HL-60 (cell line): Measurements from ENCODE around the gene PITPNM3.
"Not testable (repeated sequence)": the region's sequence is repeated elsewhere in the genome, so short reads cannot be mapped to it uniquely, and the experiment has no call there.

Experiments used
- DNase-seq, 2 experiments: peaks; one replicate each; pipeline ENCODE4 v3.0.0-alpha.2; 2010 to 2020; ENCODE audit warnings: low read depth in 1 of 2, low spot score in 1 of 2
- H3K27ac ChIP-seq: fragments of 250-450 bp; sonication (Bioruptor Pico); replicated peaks from 2 replicates; pipeline ENCODE4 v1.5.1; 2020; ENCODE audit warnings: mild to moderate bottlenecking, moderate library complexity
- H3K27me3 ChIP-seq: fragments of 250-450 bp; sonication (Bioruptor Pico); 2 replicates; pipeline ENCODE4 v1.5.1; 2021; ENCODE audit warnings: mild to moderate bottlenecking, moderate library complexity; ENCODE audit not compliant: insufficient read depth, poor library complexity, severe bottlenecking
- H3K4me3 ChIP-seq: replicated peaks from 2 replicates; pipeline ENCODE4 v1.5.1; 2011; ENCODE audit warnings: mild to moderate bottlenecking, control low read depth, low read length; ENCODE audit not compliant: insufficient read depth
- CTCF ChIP-seq: IDR thresholded peaks from one replicate; pipeline ENCODE4 v1.5.1; 2011; ENCODE audit warnings: low read length, control low read depth, inconsistent platforms; ENCODE audit not compliant: insufficient read depth
- GABPA ChIP-seq: IDR thresholded peaks from 2 replicates; pipeline ENCODE4 v1.6.1; 2012; ENCODE audit warnings: low read depth
- POLR2AphosphoS5 ChIP-seq: IDR thresholded peaks from 2 replicates; pipeline ENCODE4 v1.6.1; 2012; ENCODE audit warnings: low read depth
- REST ChIP-seq: IDR thresholded peaks from 2 replicates; pipeline ENCODE4 v1.6.1; 2012; ENCODE audit warnings: low read depth; ENCODE audit not compliant: insufficient replicate concordance
- SPI1 ChIP-seq: IDR thresholded peaks from 2 replicates; pipeline ENCODE4 v1.6.1; 2012; ENCODE audit warnings: low read depth, mild to moderate bottlenecking, borderline replicate concordance

The PITPNM3 gene

GRCh38 chr17:6485646-6486412, 70.5 kb downstream of the PITPNM3 start:
- H3K27ac ChIP-seq, result no peak overlapping the region
- no peak for TF ChIP-seq REST
- TF ChIP-seq POLR2AphosphoS5, result no peak
- H3K4me3 ChIP-seq, result no peak overlapping the region
- DNase-seq, result no peak
- no peaks in the 10 kb centered on the region for H3K27me3 ChIP-seq

- no peak overlapping the region for H3K4me3 ChIP-seq
- no peak for TF ChIP-seq SPI1
- no peak for TF ChIP-seq REST
- TF ChIP-seq GABPA, result no peak
- TF ChIP-seq CTCF, result no peak
- no peak for TF ChIP-seq POLR2AphosphoS5
- H3K27ac ChIP-seq, result no peak overlapping the region
- H3K27me3 ChIP-seq, result no peaks in the 10 kb centered on the region
- no peak for DNase-seq
Observed at GRCh38 chr17:6483507-6483906, 72.8 kb downstream of the PITPNM3 start.

- DNase-seq, H3K4me3 ChIP-seq: not testable (repeated sequence)
Observed at GRCh38 chr17:6482796-6483195, 73.6 kb downstream of the PITPNM3 start.

GRCh38 chr17:6482105-6482455, 74.3 kb downstream of the PITPNM3 start:
- TF ChIP-seq CTCF (no peak), REST (no peak), POLR2AphosphoS5 (no peak), SPI1 (no peak), GABPA (no peak)
- DNase-seq, result no peak
- Histone ChIP-seq H3K4me3 (no peak overlapping the region), H3K27me3 (no peaks in the 10 kb centered on the region), H3K27ac (no peak overlapping the region)

More at GRCh38 chr17:6482796-6483195, 73.6 kb downstream of the PITPNM3 start:
- H3K27me3 ChIP-seq, H3K27ac ChIP-seq: not testable (repeated sequence)
